ENCODE measurements around the gene GRID2.

Gene GRID2

DNA sequence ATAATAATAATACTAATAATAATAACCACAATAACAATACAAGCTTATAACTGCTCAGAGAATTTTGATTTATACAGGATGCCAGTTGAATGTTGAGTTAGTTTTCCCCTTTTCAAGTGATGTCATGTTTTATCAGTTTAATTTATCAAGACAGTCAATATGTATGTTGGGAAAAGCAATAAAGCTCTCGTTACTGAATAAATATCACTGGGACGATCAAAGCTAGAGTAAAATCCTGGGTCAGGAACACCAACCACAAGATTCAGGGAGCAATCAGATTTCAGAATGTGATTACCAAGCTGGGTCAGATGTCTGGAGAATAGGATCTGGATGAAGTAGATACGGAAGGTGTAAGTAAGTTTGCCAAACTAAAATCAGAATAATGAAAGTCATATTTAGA, 179.6 kb downstream of the GRID2 start:
- Histone ChIP-seq H3K9ac (ENCODE audit: low read depth, low read length) (no peak overlapping the region), H3K4me1 (ENCODE audit: insufficient read depth, low read length) (peaks cover 19% of the 10 kb centered on the region), H3K9me3 (ENCODE audit: control insufficient read depth, insufficient read depth, low read length) (no peaks in the 10 kb centered on the region), H3K36me3 (ENCODE audit: insufficient read depth, low read length) (no peaks in the 10 kb centered on the region)

GRCh38 chr4:92488496-92488895, 184.7 kb downstream of the GRID2 start:
- Histone ChIP-seq H3K9ac (ENCODE audit: low read depth, low read length) (no peak overlapping the region), H3K4me1 (ENCODE audit: insufficient read depth, low read length) (peaks cover 4% of the 10 kb centered on the region; the same call in 1 of the 2 replicates)

GRCh38 chr4:92497141-92497540, 193.4 kb downstream of the GRID2 start:
- Histone ChIP-seq H3K9ac (ENCODE audit: low read depth, low read length) (no peak overlapping the region), H3K36me3 (ENCODE audit: insufficient read depth, low read length) (no peaks in the 10 kb centered on the region), H3K4me1 (ENCODE audit: insufficient read depth, low read length) (peaks cover 8% of the 10 kb centered on the region), H3K9me3 (ENCODE audit: control insufficient read depth, insufficient read depth, low read length) (no peaks in the 10 kb centered on the region)

More at GRCh38 chr4:92488496-92488895, 184.7 kb downstream of the GRID2 start:
- Histone ChIP-seq H3K9me3 (ENCODE audit: control insufficient read depth, insufficient read depth, low read length) (no peaks in the 10 kb centered on the region), H3K36me3 (ENCODE audit: insufficient read depth, low read length) (no peaks in the 10 kb centered on the region)

- Histone ChIP-seq H3K36me3 (ENCODE audit: insufficient read depth, low read length) (no peaks in the 10 kb centered on the region), H3K9me3 (ENCODE audit: control insufficient read depth, insufficient read depth, low read length) (no peaks in the 10 kb centered on the region), H3K9ac (ENCODE audit: low read depth, low read length) (no peak overlapping the region), H3K4me1 (ENCODE audit: insufficient read depth, low read length) (peaks cover 28% of the 10 kb centered on the region)
Measured at GRCh38 chr4:92501456-92501855, 197.7 kb downstream of the GRID2 start.

DNA sequence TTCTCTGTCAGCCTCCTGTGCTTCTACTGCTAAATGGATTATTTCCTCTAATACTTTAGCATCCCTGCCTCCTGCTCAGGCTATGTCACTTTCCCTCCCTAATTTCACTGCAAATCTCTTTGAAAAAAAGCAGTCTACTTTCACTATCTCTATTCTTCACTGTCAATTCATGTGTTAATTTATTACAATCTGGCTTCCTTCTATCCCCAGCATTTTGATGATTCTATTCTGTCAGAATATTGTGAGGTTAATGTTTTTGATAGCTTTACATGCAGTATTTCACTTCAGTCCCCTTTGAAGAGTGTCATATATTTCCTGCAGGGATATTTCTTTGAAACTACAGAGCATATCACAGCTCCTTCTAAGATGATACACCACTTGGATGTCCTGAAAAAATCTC, 203.2 kb downstream of the GRID2 start:
- no peaks in the 10 kb centered on the region for H3K9me3 ChIP-seq (ENCODE audit: control insufficient read depth, insufficient read depth, low read length)
- H3K9ac ChIP-seq (ENCODE audit: low read depth, low read length): no peak overlapping the region
- peaks cover 30% of the 10 kb centered on the region for H3K4me1 ChIP-seq (ENCODE audit: insufficient read depth, low read length)
- H3K36me3 ChIP-seq (ENCODE audit: insufficient read depth, low read length): no peaks in the 10 kb centered on the region

DNA sequence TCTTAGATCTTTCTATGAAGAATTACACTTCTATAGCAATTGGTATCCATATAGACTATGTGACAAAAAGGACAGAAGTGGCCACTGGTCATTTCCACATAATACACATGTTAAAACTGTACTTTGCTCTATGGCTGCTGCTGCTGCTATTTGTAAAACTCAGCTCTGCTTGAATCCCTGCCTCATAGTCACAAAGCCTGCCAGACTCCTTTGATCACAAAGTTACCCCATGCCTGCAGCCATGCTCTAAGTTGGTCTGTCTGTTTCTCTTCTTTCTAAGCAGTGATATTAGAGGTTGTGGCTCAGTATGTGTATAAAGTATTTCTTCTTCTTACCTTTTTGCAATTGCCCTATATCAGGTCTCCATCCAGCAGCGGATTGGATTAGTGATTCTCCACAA, 210.9 kb downstream of the GRID2 start:
- H3K36me3 ChIP-seq (ENCODE audit: insufficient read depth, low read length): no peaks in the 10 kb centered on the region
- no peaks in the 10 kb centered on the region for H3K9me3 ChIP-seq (ENCODE audit: control insufficient read depth, insufficient read depth, low read length)
- H3K4me1 ChIP-seq (ENCODE audit: insufficient read depth, low read length): peaks cover 35% of the 10 kb centered on the region
- H3K9ac ChIP-seq (ENCODE audit: low read depth, low read length): no peak overlapping the region

DNA sequence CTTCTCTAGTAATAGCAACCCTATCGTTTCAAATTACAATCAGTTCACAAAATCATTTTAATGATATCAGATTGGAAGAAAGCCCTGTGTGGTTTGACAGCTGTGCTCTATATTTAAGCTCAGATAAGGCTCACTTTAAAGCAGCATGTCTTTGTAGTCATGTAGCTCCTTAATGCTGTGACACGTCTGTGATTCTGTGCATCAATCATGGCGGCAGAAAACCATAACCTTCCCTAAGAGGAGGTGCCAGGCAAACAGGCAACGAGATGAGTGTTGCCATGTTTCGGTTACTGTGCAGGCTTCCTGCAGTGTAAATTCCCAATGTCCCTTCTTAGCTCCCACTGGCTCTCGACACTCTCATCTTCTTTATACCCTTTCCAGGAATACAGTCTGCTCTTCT, 212.7 kb downstream of the GRID2 start:
- peaks cover 43% of the 10 kb centered on the region for H3K4me1 ChIP-seq (ENCODE audit: insufficient read depth, low read length)

GRCh38 chr4:92519727-92520126, 216.0 kb downstream of the GRID2 start:
- no peaks in the 10 kb centered on the region for H3K9me3 ChIP-seq (ENCODE audit: control insufficient read depth, insufficient read depth, low read length)
- H3K4me1 ChIP-seq (ENCODE audit: insufficient read depth, low read length): peaks cover 67% of the 10 kb centered on the region
- no peak overlapping the region for H3K9ac ChIP-seq (ENCODE audit: low read depth, low read length)

More for the DNA sequence above, 212.7 kb downstream of the GRID2 start:
- Histone ChIP-seq H3K9ac (ENCODE audit: low read depth, low read length) (no peak overlapping the region), H3K36me3 (ENCODE audit: insufficient read depth, low read length) (no peaks in the 10 kb centered on the region), H3K9me3 (ENCODE audit: control insufficient read depth, insufficient read depth, low read length) (no peaks in the 10 kb centered on the region)

DNA sequence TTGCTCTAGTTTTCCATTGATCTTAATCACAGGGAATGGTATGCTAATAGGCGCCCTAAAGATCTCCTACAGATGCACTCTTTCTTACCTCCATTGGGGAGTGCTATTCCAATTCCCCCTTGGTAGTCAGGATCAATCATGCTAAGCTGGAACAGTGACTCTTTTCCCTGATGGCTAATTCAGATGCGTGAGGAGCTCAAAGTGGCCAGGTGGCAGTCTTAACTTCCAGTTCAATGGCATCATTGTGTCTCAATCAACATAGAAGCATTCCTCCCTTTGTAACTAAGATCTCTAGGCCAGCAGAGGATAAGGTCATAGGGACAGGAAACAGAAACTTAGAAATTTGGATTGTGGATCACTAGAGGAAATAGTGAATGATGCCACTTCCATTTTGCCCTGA, 216.8 kb downstream of the GRID2 start:
- Histone ChIP-seq H3K4me1 (ENCODE audit: insufficient read depth, low read length) (peaks cover 65% of the 10 kb centered on the region), H3K9ac (ENCODE audit: low read depth, low read length) (no peak overlapping the region), H3K36me3 (ENCODE audit: insufficient read depth, low read length) (no peaks in the 10 kb centered on the region), H3K9me3 (ENCODE audit: control insufficient read depth, insufficient read depth, low read length) (no peaks in the 10 kb centered on the region)

More at GRCh38 chr4:92519727-92520126, 216.0 kb downstream of the GRID2 start:
- no peaks in the 10 kb centered on the region for H3K36me3 ChIP-seq (ENCODE audit: insufficient read depth, low read length)

- H3K9me3 ChIP-seq (ENCODE audit: control insufficient read depth, insufficient read depth, low read length): no peaks in the 10 kb centered on the region
- H3K36me3 ChIP-seq (ENCODE audit: insufficient read depth, low read length): no peaks in the 10 kb centered on the region
- peaks cover 55% of the 10 kb centered on the region for H3K4me1 ChIP-seq (ENCODE audit: insufficient read depth, low read length)
- H3K9ac ChIP-seq (ENCODE audit: low read depth, low read length): no peak overlapping the region
Measured at GRCh38 chr4:92521941-92522340, 218.2 kb downstream of the GRID2 start.

- H3K4me1 ChIP-seq (ENCODE audit: insufficient read depth, low read length): peaks cover 55% of the 10 kb centered on the region
- H3K9ac ChIP-seq (ENCODE audit: low read depth, low read length): no peak overlapping the region
- no peaks in the 10 kb centered on the region for H3K36me3 ChIP-seq (ENCODE audit: insufficient read depth, low read length)
- no peaks in the 10 kb centered on the region for H3K9me3 ChIP-seq (ENCODE audit: control insufficient read depth, insufficient read depth, low read length)
Measured at GRCh38 chr4:92522356-92522755, 218.6 kb downstream of the GRID2 start.

- H3K36me3 ChIP-seq (ENCODE audit: insufficient read depth, low read length): no peaks in the 10 kb centered on the region
- no peaks in the 10 kb centered on the region for H3K9me3 ChIP-seq (ENCODE audit: control insufficient read depth, insufficient read depth, low read length)
- H3K4me1 ChIP-seq (ENCODE audit: insufficient read depth, low read length): peaks cover 39% of the 10 kb centered on the region
- no peak overlapping the region for H3K9ac ChIP-seq (ENCODE audit: low read depth, low read length)
Measured at GRCh38 chr4:92524131-92524530, 220.4 kb downstream of the GRID2 start.

DNA sequence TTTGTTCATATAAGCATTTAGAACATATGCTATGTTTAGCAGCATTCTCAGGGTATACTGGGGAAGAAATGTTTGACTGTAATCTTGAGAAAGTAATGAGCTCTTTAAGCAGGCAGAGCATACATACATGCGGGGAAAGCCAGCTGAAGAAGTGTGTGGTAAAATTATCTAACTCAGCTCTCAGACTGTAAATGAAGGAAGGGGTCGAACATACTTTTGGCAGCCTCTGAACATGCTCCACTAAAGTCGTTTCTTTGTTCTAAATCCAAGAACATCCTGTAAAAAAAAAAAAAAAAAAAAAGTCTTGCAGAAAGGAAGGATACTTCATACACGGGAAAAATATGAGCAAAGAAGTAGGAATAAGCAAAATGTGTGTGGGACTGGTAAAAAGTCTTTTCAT, 224.8 kb downstream of the GRID2 start:
- Histone ChIP-seq H3K9ac (ENCODE audit: low read depth, low read length) (no peak overlapping the region), H3K36me3 (ENCODE audit: insufficient read depth, low read length) (no peaks in the 10 kb centered on the region), H3K9me3 (ENCODE audit: control insufficient read depth, insufficient read depth, low read length) (no peaks in the 10 kb centered on the region), H3K4me1 (ENCODE audit: insufficient read depth, low read length) (peaks cover 14% of the 10 kb centered on the region; the same call in 1 of the 2 replicates)

- no peak overlapping the region for H3K9ac ChIP-seq (ENCODE audit: low read depth, low read length)
- H3K9me3 ChIP-seq (ENCODE audit: control insufficient read depth, insufficient read depth, low read length): no peaks in the 10 kb centered on the region
- H3K4me1 ChIP-seq (ENCODE audit: insufficient read depth, low read length): peaks cover 8% of the 10 kb centered on the region; the same call in 1 of the 2 replicates
- H3K36me3 ChIP-seq (ENCODE audit: insufficient read depth, low read length): no peaks in the 10 kb centered on the region
Measured at GRCh38 chr4:92529510-92529909, 225.7 kb downstream of the GRID2 start.

DNA sequence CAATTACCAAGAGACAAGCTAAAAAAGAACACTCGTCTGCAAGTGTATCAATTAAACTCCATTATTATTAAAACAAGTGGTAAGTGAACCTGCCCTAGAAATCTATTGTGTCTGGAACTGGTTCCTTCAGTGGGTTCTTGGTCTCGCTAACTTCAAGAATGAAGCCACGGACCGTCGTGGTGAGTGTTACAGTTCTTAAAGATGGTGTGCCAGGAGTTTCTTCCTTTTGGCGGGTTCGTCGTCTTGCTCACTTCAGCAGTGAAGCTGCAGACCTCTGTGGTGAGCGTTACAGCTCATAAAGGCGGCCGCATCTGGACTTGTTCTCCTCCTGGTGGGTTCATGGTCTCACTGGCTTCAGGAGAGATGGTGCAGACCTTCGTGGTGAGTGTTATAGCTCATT, 231.8 kb downstream of the GRID2 start:
- H3K4me1 ChIP-seq (ENCODE audit: insufficient read depth, low read length): no peaks in the 10 kb centered on the region
- H3K36me3 ChIP-seq (ENCODE audit: insufficient read depth, low read length): no peaks in the 10 kb centered on the region
- H3K9me3 ChIP-seq (ENCODE audit: control insufficient read depth, insufficient read depth, low read length): peaks cover 2% of the 10 kb centered on the region; the same call in 1 of the 2 replicates
- H3K9ac ChIP-seq (ENCODE audit: low read depth, low read length): no peak overlapping the region

DNA sequence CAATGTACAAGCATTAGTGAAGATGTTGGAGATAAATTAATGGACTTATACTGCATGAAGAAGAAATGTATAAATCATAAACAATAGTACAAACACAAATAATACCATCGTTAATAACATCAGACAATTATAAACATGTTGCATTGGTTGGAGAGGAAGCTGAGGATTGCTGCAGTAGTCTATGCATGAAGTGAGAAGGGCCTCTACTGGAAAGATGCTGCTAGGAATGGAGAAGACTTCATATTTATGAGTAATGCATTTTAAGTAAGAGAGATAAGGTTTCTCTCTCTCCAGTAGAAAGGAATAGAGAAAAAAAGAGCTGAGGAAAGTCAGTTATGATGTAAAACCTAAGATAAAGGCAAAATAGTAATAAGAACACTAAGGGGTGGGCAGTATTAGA, 247.8 kb downstream of the GRID2 start:
- H3K9me3 ChIP-seq (ENCODE audit: control insufficient read depth, insufficient read depth, low read length): no peaks in the 10 kb centered on the region
- H3K9ac ChIP-seq (ENCODE audit: low read depth, low read length): no peak overlapping the region
- no peaks in the 10 kb centered on the region for H3K36me3 ChIP-seq (ENCODE audit: insufficient read depth, low read length)
- peaks cover 10% of the 10 kb centered on the region; the same call in 1 of the 2 replicates for H3K4me1 ChIP-seq (ENCODE audit: insufficient read depth, low read length)
